Measurements from ENCODE around the gene CUX1. TPM values are rescaled to one million over a fixed set of nuclear protein-coding genes. Genes with fewer than 3 reads are reported as not detected.
A peak's percentile ranks its signal among the peaks of the same experiment; 100 is the strongest.
"Not testable (repeated sequence)": the region's sequence is repeated elsewhere in the genome, so short reads cannot be mapped to it uniquely, and the experiment has no call there.

CUX1 gene
- total RNA-seq, 1 experiment from 2014 or later: 30.3 TPM

GRCh38 chr7:102211590-102212550 is 394.4 kb downstream of the CUX1 start:
- DNase-seq (ENCODE audit: low read depth): no peak

DNA sequence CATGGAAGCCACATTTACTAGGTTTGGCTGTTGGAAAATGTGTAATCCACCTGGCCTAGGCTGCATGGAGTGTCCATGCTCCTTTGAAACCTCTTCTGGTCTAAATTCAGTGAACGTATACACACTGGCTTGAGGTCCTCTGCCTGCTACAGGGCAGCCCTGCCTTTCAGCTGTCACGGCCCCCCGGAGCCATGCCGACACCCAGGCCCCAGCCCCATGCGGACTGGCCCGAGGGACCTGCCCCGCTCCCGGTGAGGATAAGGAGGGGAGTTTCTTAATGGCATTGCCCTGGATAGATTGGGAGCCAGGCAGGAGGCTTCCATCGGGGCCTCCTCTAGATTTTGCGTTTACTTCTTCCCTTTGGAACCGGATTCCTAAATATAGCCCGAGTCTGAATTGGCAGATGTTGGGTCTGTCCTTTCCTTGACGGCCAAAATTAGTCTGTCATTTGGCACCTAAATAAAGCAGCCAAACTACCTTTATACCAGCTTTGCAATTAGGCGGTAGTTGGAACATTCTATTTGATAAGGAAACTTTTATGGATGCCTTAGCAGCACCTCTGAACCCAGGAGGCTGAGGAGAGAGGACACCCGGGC is 397.1 kb downstream of the CUX1 start:
- no peak for DNase-seq (ENCODE audit: low read depth)

DNA sequence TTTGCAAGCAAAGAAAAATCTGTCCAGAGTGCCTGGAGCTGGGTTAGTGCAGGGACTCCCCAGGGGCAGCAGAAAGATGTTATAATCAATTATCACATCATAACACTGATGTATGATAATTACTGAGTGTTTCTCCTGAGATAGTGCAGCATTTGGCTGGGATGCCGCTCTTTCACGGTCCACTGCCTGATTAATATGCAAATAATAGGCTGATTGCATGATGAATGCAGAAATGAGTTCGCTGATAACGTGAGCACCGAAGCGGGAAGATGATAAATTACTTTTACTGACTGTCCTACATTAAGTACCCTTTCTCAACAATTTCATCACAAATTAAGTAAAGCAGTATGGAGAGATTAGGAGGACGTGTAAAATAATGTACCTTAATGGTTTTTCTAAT is 397.8 kb downstream of the CUX1 start:
- DNase-seq (ENCODE audit: low read depth): no peak

- DNase-seq (ENCODE audit: low read depth): no peak
These were observed 398.3 kb downstream of the CUX1 start for GRCh38 chr7:102215711-102216110.

GRCh38 chr7:102216573-102217314 is 399.3 kb downstream of the CUX1 start:
- no peak for DNase-seq (ENCODE audit: low read depth)

DNA sequence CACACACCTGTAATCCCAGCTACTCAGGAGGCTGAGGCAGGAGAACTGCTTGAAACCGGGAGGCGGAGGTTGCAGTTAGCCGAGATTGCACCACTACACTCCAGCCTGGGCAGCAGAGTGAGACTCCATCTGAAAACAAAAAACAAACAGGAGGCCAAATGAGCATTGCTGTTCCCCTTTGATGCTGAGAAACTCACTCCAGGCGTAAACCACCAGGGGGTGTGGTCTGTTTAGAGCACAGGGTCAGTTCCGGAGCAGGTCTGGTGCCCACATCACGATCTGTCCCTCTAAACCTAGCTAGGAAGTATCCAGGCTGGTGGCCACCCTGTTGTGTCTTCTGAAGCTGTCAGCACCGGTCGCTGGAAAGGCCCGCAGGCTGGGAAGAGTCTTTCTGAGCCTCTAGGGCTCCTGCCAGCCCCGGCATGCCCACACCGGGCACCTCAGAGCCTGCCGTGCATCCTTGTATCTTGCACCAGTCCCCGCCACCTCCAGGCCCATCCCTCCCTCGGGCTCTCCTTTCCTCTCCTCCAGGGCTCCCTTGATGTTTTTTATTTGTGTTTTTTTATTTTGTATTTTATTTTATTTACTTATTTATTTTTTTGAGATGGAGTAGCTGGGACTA is 402.9 kb downstream of the CUX1 start:
- peak; percentile 48 for DNase-seq (ENCODE audit: low read depth)

DNA sequence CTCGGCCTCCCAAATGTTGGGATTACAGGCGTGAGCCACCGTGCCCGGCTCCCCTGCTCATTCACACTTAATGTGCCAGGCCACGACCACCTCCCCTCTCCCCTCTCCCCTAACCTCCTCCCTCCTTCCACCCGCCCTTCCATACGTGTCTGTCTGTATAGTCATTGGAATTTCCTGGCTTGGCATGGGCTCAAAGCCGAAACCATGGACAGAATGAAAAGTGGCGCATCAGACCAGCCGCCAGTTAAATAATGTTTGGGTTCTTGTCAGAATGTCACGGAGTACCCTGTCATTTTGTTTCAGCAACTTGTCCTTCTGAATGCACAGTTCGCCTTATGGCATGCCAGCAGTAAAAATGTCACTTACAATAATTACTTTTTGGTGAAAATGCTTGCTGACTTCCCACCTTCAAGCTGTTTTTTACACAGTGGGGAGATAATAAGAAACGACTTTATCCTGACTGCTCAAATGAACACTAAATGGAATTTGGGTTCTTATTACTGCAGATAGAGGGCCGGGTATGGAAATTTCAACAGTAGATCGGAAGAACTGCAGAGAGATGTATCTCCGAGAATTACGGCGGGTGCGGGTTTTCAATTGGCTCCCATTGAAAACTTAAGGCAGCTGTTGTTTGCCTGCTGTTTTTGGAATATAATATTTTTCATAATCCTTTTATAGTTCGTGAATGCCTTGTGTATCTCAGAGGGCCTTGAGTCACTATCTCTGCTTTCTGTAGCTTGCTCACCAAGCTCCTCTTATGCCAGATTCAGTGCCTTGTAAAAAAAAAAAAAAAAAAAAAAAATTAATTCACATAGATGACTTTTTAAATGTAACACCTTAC is 403.8 kb downstream of the CUX1 start:
- peak; percentile 93 for DNase-seq (ENCODE audit: low read depth)

GRCh38 chr7:102221961-102222360 is 404.5 kb downstream of the CUX1 start:
- no peak for DNase-seq (ENCODE audit: low read depth)

GRCh38 chr7:102222445-102222844 is 405.0 kb downstream of the CUX1 start:
- DNase-seq (ENCODE audit: low read depth): peak; percentile 66

DNA sequence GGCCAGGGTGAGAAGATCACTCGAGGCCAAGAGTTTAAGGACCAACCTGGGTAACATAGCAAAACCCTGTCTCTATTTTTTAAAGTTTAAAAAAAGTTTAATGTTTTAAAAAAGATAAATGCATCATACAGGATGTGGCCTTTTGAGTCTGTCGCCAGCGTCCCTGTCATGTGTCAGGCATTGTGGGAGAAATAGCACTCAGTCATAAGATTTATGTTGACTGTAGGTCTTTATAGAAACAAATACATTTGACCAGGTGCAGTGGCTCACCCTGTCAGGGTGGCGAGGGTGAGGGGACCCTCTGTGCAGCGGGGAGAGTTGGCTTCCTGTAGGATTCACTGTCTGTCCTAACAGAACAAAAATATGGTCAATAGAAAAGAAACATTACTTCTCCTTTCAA is 405.8 kb downstream of the CUX1 start:
- no peak for DNase-seq (ENCODE audit: low read depth)

- DNase-seq (ENCODE audit: low read depth): no peak
These were observed 407.6 kb downstream of the CUX1 start for GRCh38 chr7:102225025-102225424.

- DNase-seq (ENCODE audit: low read depth): no peak
These were observed 409.9 kb downstream of the CUX1 start for GRCh38 chr7:102227371-102227770.

DNA sequence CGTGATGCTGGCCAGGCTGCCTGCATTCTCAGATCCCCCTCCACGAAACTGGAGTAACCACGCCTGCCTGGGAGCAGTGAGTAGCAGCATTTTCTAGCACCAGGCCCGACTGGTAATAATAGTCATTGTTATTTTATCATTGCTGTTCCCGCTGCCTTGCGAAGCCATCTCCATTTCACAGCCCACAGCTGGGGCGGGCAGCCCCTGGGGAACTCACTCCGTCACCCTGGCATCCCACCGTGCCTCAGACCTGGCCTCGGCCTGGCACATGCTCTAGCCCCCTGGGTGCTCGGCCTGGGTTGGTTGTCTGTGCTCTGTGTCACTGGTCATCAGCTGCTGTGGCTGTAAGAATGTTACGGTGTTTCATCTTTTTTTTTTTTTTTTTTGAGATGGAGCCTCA is 411.5 kb downstream of the CUX1 start:
- no peak for DNase-seq (ENCODE audit: low read depth)

GRCh38 chr7:102230162-102230561 is 412.7 kb downstream of the CUX1 start:
- not testable (repeated sequence) for DNase-seq (ENCODE audit: low read depth)

DNA sequence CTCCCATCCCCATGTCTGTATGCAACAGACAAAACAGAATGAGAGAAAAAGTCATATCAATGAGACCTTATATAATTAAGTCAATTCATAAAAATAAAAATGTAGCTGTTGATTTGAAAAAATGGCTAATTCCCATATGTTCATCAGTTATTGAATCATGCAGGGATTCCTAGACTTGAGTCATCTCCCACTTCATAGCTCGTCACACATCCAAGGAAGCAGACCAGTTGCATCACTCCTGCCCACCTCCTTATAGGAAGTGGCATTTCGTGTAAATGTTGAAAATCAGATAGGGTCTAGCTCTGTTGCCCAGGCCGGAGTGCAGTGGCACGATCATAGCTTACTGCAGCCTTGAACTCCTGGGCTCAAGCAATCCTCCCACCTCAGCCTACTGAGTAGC is 413.2 kb downstream of the CUX1 start:
- no peak for DNase-seq (ENCODE audit: low read depth)

- no peak for DNase-seq (ENCODE audit: low read depth)
These were observed 415.3 kb downstream of the CUX1 start for GRCh38 chr7:102232611-102233286.

GRCh38 chr7:102234131-102234530 is 416.7 kb downstream of the CUX1 start:
- no peak for DNase-seq (ENCODE audit: low read depth)

- no peak for DNase-seq (ENCODE audit: low read depth)
These were observed 417.6 kb downstream of the CUX1 start for GRCh38 chr7:102234801-102235550.

- DNase-seq (ENCODE audit: low read depth): no peak
These were observed 418.7 kb downstream of the CUX1 start for GRCh38 chr7:102236102-102236501.

Data from Daoy (cell line).